ENCODE data around the gene WFDC5.

WFDC5 gene

DNA sequence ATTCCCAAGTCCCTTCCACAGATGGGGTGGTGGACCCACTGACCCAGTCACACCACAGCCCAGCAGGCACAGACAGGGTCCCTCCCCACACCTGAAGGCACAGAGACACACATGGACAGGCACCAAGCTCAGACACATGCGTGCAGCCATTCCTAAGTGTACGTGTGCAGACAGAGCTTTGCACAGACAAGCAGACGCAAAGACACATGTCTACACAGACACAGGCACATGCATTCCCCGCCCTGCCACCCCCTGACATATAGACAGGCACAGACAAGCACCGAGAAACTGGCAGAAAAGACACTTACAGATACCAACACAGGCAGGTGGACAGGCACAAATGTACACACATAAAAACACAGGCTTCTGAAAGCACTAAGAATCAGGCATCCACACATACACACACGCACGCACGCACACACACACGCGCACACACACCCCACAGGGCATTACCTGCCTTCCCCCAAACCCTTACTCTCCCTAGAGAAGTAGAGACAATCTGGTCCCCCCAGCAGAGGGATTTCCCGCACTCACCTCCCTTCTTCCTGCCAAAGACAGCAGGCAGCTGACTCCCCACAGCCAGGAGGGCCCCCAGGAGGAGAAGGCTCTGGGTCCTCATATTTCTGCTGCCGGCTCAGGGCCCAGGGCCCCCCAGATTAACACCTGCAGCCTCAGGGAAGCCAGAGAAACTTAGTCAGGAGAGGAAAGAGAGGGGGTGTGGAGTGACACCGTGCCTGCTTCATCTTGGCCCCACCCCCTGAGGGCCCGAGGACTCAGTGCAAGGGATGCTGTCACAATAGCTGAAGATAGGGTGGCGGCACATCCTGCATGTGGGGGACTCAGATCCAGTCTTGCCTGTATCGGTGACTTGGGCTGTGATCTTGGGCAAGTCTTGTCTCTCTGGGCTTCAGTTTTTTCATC, at the start of gene WFDC5:
Gene WFDC5 (minus strand): TSS at position 710 of the 921 bp plus-strand sequence. CDS start 91 bp downstream, at position 619.
- H3K4me3 ChIP-seq (ENCODE audit: insufficient read depth, low read length, poor library complexity, severe bottlenecking), result no peak within 1 kb of the TSS
- no peaks in the 10 kb centered on the region for H3K79me2 ChIP-seq (ENCODE audit: insufficient read depth, low read length)
- no peaks in the 10 kb centered on the region for H3K9me2 ChIP-seq (replicated peaks; ENCODE audit: insufficient read depth, low read length)
- H2AFZ ChIP-seq (ENCODE audit: low read depth, low read length, severe bottlenecking), result no peak within 1 kb of the TSS
- H4K20me1 ChIP-seq (ENCODE audit: low read depth, low read length), result no peaks in the 10 kb centered on the region
- H3K27me3 ChIP-seq (ENCODE audit: low read length), result no peaks in the 10 kb centered on the region
- H3K27ac ChIP-seq (ENCODE audit: low read depth, low read length), result no peak within 1 kb of the TSS
- no peak within 1 kb of the TSS for H3K4me2 ChIP-seq (ENCODE audit: low read depth, low read length, poor library complexity, severe bottlenecking)
- no peaks in the 10 kb centered on the region for H3F3A ChIP-seq (ENCODE audit: insufficient read depth)
- no peaks in the 10 kb centered on the region for H3K9me3 ChIP-seq (ENCODE audit: insufficient read depth, low read length)
- no peak for TF ChIP-seq EZH2phosphoT487 (conservative IDR thresholded peaks at IDR 0.05; ENCODE audit: low read length)
- TF ChIP-seq CTCF (IDR thresholded peaks at IDR 0.05; ENCODE audit: insufficient read depth, low read length, poor library complexity, severe bottlenecking), result no peak
- H3K9ac ChIP-seq (ENCODE audit: low read length), result no peak within 1 kb of the TSS
- no peaks in the 10 kb centered on the region for H3K36me3 ChIP-seq (ENCODE audit: low read length)

DNA sequence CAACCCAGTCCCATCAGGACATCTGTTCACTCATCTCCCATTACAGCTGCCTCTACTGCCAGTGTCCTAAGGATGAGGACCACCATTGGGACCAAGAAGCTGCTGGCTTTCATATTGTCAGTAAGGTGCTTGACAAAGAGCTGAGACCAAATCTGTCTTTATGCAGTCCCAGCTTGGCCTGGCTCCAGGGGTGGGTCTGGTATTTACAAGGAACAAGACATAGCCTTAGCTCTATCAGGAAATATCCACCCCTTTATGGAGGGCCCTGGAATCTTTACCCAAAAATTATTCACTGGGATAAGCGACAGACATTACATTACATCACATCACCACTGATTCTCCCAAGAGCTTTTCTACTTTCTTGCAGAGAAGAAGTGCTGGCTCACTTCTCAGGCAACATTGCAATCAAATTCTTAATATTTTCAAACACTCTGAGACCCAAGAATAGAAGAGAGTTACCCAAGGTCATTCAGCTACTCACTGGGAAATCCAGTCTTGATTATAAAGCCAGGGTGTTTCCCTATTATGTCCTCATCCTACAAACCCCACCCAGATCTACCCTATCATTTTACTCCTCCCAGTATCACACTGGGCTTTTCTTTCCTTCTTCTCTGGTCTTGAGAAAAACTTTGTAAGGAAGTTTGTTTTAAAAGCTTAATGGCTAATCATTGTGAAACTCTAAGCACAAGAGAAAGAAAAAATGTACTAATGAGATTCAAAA, 48.3 kb upstream of the WFDC5 start:
- H4K20me1 ChIP-seq (ENCODE audit: low read depth, low read length), result no peaks in the 10 kb centered on the region
- no peaks in the 10 kb centered on the region for H3K36me3 ChIP-seq (ENCODE audit: low read length)
- no peak overlapping the region for H3K27ac ChIP-seq (ENCODE audit: low read depth, low read length)
- no peaks in the 10 kb centered on the region for H3K27me3 ChIP-seq (ENCODE audit: low read length)
- H3K79me2 ChIP-seq (ENCODE audit: insufficient read depth, low read length), result no peaks in the 10 kb centered on the region
- no peak overlapping the region for H2AFZ ChIP-seq (ENCODE audit: low read depth, low read length, severe bottlenecking)
- no peak overlapping the region for H3K9ac ChIP-seq (ENCODE audit: low read length)
- no peak for TF ChIP-seq EZH2phosphoT487 (conservative IDR thresholded peaks at IDR 0.05; ENCODE audit: low read length)
- no peak for TF ChIP-seq CTCF (IDR thresholded peaks at IDR 0.05; ENCODE audit: insufficient read depth, low read length, poor library complexity, severe bottlenecking)
- H3K4me3 ChIP-seq (ENCODE audit: insufficient read depth, low read length, poor library complexity, severe bottlenecking), result no peak overlapping the region
- no peak overlapping the region for H3K4me2 ChIP-seq (ENCODE audit: low read depth, low read length, poor library complexity, severe bottlenecking)
- no peaks in the 10 kb centered on the region for H3K9me2 ChIP-seq (replicated peaks; ENCODE audit: insufficient read depth, low read length)
- H3K9me3 ChIP-seq (ENCODE audit: insufficient read depth, low read length), result no peaks in the 10 kb centered on the region; the same call in 1 of the 2 replicates
- H3F3A ChIP-seq (ENCODE audit: insufficient read depth), result no peaks in the 10 kb centered on the region

GRCh38 chr20:45157962-45158361, 43.0 kb upstream of the WFDC5 start:
- no peak overlapping the region for H3K4me2 ChIP-seq (ENCODE audit: low read depth, low read length, poor library complexity, severe bottlenecking)
- no peak overlapping the region for H3K4me3 ChIP-seq (ENCODE audit: insufficient read depth, low read length, poor library complexity, severe bottlenecking)
- H3K27ac ChIP-seq (ENCODE audit: low read depth, low read length), result no peak overlapping the region
- no peaks in the 10 kb centered on the region for H3K9me2 ChIP-seq (replicated peaks; ENCODE audit: insufficient read depth, low read length)
- H3K79me2 ChIP-seq (ENCODE audit: insufficient read depth, low read length), result no peaks in the 10 kb centered on the region
- no peaks in the 10 kb centered on the region; the same call in 1 of the 2 replicates for H3K9me3 ChIP-seq (ENCODE audit: insufficient read depth, low read length)
- no peaks in the 10 kb centered on the region for H3K36me3 ChIP-seq (ENCODE audit: low read length)
- no peaks in the 10 kb centered on the region for H4K20me1 ChIP-seq (ENCODE audit: low read depth, low read length)
- H2AFZ ChIP-seq (ENCODE audit: low read depth, low read length, severe bottlenecking), result no peak overlapping the region
- H3F3A ChIP-seq (ENCODE audit: insufficient read depth), result no peaks in the 10 kb centered on the region
- TF ChIP-seq EZH2phosphoT487 (conservative IDR thresholded peaks at IDR 0.05; ENCODE audit: low read length), result no peak
- no peak for TF ChIP-seq CTCF (IDR thresholded peaks at IDR 0.05; ENCODE audit: insufficient read depth, low read length, poor library complexity, severe bottlenecking)
- H3K9ac ChIP-seq (ENCODE audit: low read length), result no peak overlapping the region
- no peaks in the 10 kb centered on the region for H3K27me3 ChIP-seq (ENCODE audit: low read length)

All from SU-DHL-6 (cell line).